T-helper 1 cell treated with Interleukin-12 subunit alpha and Interleukin-12 subunit beta and Interleukin-4 antibody, amounts not matched to agents 30 μg/mL and 1 μg/mL, for 36 hours (primary cell): ENCODE data around the gene IFNW1.
A peak's percentile ranks its signal among the peaks of the same experiment; 100 is the strongest.
"Not testable (repeated sequence)": the region's sequence is repeated elsewhere in the genome, so short reads cannot be mapped to it uniquely, and the experiment has no call there.

Experiments used
- H3K27ac Mint-ChIP-seq: one replicate; pipeline ENCODE4 v1.8.0; 2021; ENCODE audit warnings: mild to moderate bottlenecking, mixed read lengths
- H3K27me3 Mint-ChIP-seq: one replicate; pipeline ENCODE4 v1.8.0; 2021; ENCODE audit warnings: low read depth, mixed read lengths
- H3K36me3 Mint-ChIP-seq: one replicate; pipeline ENCODE4 v1.8.0; 2021; ENCODE audit warnings: low read depth, mixed read lengths
- H3K4me1 Mint-ChIP-seq: one replicate; pipeline ENCODE4 v1.8.0; 2021; ENCODE audit warnings: low read depth, mixed read lengths
- H3K4me3 Mint-ChIP-seq: one replicate; pipeline ENCODE4 v1.8.0; 2021; ENCODE audit warnings: mild to moderate bottlenecking, moderate library complexity, mixed read lengths
- H3K9me3 Mint-ChIP-seq: one replicate; pipeline ENCODE4 v1.8.0; 2021; ENCODE audit warnings: mixed read lengths

Gene IFNW1

DNA sequence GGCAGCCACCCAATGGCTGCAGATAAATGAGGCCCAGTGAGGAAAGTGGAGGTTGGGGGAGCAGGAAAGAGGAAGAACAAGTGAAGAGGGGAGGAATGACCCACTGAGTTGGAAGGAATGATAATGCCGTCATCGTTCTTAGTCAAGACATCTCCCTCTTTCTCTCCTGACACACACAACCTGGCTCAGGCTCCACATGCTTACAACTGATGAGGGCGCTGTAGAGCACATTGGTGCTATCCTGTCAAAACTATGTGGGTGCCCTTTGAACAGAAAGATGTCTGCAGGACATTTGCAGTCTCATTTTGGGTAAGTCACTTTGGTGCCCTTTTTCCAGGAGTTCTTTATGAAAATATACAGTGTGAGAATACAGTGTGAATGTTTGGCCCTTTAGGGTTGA lies 5.9 kb downstream of the IFNW1 start:
- H3K36me3 Mint-ChIP-seq, result no peaks in the 10 kb centered on the region
- no peak overlapping the region for H3K27ac Mint-ChIP-seq
- no peak overlapping the region for H3K4me3 Mint-ChIP-seq
- H3K27me3 Mint-ChIP-seq, result peaks cover 25% of the 10 kb centered on the region
- no peaks in the 10 kb centered on the region for H3K4me1 Mint-ChIP-seq
- no peaks in the 10 kb centered on the region for H3K9me3 Mint-ChIP-seq

DNA sequence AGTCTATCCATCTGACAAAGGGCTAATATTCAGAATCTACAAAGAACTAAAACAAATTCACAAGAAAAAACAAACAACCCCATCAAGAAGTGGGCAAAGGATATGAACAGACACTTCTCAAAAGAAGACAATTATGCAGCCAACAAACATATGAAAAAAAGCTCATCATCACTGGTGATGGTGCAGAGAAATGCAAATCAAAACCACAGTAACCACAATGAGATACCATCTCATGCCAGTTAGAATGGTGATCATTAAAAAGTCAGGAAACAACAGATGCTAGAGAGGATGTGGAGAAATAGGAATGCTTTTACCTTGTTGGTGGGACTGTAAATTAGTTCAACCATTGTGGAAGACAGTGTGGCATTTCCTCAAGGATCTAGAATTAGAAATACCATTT lies 13.4 kb downstream of the IFNW1 start:
- peaks cover 12% of the 10 kb centered on the region for H3K9me3 Mint-ChIP-seq
- H3K4me3 Mint-ChIP-seq, H3K4me1 Mint-ChIP-seq, H3K36me3 Mint-ChIP-seq: not testable (repeated sequence)
- peak overlapping the region; percentile 39 for H3K27ac Mint-ChIP-seq
- peaks cover 41% of the 10 kb centered on the region for H3K27me3 Mint-ChIP-seq

DNA sequence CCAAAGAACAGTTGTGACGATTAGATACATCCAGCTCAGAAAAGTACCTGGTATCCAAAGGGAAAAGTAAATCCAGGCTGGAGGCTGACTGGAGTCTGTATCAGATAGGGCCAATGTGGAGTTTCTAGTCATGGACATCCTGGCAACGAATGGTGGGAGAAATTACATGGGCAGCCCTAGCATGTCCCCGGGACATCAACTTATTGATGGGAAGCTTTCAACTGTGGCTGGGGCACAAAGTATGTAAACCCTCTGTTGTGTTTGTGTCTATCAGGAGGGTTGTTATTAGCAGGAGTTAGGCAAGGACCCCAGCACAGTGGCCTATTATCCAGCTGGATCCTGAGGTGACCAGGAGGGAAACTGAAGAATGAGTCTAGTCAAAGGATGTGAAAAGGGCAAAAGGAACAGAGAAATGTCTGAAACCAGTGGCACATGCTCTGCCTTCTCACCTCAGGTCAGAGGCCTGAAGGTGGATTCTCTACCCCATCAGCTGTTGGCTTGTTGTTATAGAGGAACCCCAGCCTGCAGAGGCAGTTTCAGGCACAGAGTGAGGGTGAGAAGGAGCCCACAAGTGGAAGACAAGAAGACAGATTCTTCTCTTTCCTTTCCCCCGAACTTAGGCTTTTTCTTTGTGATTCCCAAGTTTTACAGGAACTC lies 19.9 kb downstream of the IFNW1 start:
- no peak overlapping the region for H3K27ac Mint-ChIP-seq
- H3K27me3 Mint-ChIP-seq, result peaks cover 45% of the 10 kb centered on the region
- no peaks in the 10 kb centered on the region for H3K36me3 Mint-ChIP-seq
- no peaks in the 10 kb centered on the region for H3K4me1 Mint-ChIP-seq
- H3K9me3 Mint-ChIP-seq, result peaks cover 5% of the 10 kb centered on the region
- H3K4me3 Mint-ChIP-seq, result no peak overlapping the region

DNA sequence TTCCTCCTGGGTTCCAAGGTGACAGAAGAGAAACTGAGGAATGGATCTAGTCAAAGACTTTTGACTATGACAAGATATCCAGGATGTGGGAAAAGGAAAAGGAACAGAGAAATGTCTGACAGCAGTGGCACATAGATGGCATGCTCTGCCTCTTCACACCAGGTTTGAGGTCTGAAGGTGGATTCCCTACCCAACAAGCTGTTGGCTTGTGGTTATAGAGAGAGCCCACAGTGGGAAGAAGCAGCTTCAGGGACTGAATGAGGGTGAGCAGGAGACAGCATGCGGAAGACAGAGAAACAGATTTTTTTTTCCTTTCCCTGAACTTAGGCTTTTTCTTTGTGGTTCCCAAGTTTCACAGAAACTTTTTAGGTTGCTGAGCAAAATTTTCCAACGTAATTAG lies 20.6 kb downstream of the IFNW1 start:
- Mint-ChIP-seq H3K9me3 (no peaks in the 10 kb centered on the region), H3K36me3 (no peaks in the 10 kb centered on the region), H3K4me1 (no peaks in the 10 kb centered on the region), H3K27me3 (peaks cover 44% of the 10 kb centered on the region), H3K4me3 (no peak overlapping the region), H3K27ac (no peak overlapping the region)

DNA sequence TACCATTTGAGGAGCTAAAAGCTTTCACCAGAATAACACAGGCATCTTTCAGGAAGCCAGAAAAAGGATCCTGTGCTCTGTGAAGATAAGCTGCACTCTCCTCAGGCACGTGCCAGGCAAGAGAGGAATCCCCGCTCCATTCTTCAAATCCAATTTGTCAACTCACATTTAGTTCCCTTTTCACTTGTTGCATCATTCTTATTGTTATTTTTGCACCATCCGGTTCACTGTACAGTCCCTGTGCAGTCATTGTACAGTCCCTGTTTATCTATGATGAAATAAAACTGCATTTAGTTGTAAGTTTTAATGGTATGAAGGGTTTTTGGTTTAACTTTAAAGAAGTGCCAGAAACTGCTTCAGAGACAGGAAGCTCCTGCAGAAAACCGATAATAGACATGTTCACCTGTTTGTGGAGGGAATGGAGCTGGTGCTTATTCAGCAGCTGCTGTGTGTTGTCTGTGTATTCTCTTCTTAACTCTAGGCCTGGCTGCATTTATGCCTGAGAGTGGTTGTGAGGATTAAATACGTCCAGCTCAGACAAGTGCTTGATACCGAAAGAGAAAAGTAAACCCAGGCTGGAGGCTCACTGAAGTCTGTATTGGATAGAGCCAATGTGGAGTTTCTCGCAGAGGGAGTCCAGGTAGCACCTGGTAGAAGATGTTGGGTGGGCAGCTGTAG lies 22.4 kb downstream of the IFNW1 start:
- Mint-ChIP-seq H3K27ac (no peak overlapping the region), H3K4me3 (no peak overlapping the region), H3K36me3 (no peaks in the 10 kb centered on the region)

DNA sequence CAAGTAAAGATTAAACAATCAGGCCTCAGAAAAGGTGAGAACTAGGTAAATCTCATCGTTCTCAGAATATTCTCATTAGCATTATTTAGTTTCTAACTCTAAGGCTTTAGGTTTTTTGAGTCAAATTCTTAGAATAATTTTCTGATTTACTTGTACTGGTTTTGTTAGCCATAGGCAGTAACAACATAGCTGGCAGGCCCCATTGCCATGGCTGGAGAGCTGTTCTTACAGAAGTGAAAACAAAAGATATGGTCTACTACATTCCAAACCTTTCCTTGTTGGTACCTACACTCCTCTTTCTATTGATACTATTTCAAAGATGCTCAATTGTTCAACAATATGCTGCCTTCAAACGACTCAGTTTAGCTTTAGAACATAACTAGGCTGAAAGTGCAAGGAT lies 27.3 kb downstream of the IFNW1 start:
- H3K27me3 Mint-ChIP-seq, result peaks cover 39% of the 10 kb centered on the region
- no peaks in the 10 kb centered on the region for H3K36me3 Mint-ChIP-seq
- no peak overlapping the region for H3K27ac Mint-ChIP-seq
- H3K4me3 Mint-ChIP-seq, result no peak overlapping the region
- no peaks in the 10 kb centered on the region for H3K9me3 Mint-ChIP-seq
- no peaks in the 10 kb centered on the region for H3K4me1 Mint-ChIP-seq

More for the DNA sequence above, 22.4 kb downstream of the IFNW1 start:
- H3K9me3 Mint-ChIP-seq, result no peaks in the 10 kb centered on the region
- H3K27me3 Mint-ChIP-seq, result peaks cover 42% of the 10 kb centered on the region
- no peaks in the 10 kb centered on the region for H3K4me1 Mint-ChIP-seq

DNA sequence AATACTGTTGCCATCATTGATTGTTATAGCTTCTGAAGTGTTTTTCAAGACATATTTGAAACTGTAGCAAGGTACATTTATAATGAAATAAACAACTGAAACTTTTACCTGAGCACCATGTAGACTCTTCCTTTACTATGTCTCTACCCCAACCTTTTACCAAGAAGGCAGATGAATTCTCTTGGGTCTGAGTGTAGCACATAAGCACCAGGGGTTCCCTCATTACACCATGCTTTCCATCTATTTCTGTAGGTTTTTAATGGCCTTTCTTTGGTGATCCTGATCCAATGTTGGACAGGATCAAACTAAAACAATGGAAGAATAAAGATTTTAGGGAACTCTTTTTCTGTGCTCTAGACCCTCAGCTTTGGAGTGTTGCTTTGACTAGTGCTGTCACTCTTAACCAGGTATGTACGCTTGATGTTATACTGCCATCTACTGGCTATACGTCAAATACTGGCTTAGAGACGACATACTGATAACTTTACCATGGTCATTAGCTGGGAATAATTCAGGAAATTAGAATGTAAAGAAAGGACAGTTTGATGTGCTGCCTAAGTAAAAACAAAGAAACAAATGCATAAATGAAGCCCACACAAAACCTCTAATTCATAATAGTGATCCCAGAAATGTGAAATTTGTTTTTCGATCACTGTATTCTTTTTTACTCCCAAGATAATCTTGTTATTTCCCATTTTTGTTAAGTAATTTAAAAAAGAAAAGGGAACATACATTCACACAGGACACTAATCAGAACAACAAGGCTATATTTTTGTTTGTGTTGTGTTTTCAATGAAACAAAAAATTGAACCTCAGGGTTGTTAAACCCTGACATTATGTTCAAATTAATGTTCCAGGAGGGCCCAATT lies 30.7 kb downstream of the IFNW1 start:
- Mint-ChIP-seq H3K4me1 (no peaks in the 10 kb centered on the region), H3K36me3 (no peaks in the 10 kb centered on the region), H3K4me3 (no peak overlapping the region), H3K9me3 (no peaks in the 10 kb centered on the region), H3K27me3 (peaks cover 16% of the 10 kb centered on the region), H3K27ac (no peak overlapping the region)

DNA sequence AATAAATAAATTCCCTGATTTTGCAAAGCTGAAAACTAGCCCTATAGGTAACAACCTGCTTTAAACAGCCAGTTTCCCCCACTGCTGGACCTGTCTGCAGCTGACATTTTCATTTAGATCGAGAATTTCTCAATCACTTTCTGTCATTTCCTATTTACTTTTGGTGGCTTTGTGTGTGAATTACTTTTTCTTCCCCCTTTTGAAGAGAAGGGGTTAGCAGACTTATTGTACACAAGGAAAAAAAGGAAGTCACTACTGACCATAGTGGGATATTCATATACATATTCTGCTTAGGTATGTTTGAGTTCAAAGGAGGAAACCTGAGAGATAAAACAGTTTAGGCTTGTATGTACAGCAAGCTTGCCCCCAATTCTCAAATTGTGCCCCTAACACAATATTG lies 36.8 kb downstream of the IFNW1 start:
- no peak overlapping the region for H3K4me3 Mint-ChIP-seq
- no peaks in the 10 kb centered on the region for H3K36me3 Mint-ChIP-seq
- no peaks in the 10 kb centered on the region for H3K9me3 Mint-ChIP-seq
- no peak overlapping the region for H3K27ac Mint-ChIP-seq
- peaks cover 3% of the 10 kb centered on the region for H3K4me1 Mint-ChIP-seq
- H3K27me3 Mint-ChIP-seq, result peaks cover 5% of the 10 kb centered on the region

DNA sequence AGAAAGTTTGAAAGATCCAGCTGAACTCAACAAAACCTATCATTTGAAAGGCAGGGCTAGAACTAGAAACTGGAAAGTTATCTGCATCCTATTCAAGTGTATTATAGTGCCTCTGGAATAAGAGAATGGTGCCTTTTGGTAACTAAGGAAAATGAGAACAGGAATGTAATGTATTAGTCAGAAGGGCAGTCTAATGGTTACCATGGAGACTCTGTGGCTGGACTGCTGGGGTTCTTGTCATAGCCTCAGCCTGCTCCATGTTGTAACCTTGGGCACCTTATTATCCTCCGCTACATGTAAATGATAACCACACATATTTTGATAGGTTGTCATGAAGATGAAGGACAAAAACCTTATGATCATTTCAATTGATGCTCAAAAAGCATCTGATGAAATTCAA lies 39.3 kb downstream of the IFNW1 start:
- H3K9me3 Mint-ChIP-seq, result no peaks in the 10 kb centered on the region

DNA sequence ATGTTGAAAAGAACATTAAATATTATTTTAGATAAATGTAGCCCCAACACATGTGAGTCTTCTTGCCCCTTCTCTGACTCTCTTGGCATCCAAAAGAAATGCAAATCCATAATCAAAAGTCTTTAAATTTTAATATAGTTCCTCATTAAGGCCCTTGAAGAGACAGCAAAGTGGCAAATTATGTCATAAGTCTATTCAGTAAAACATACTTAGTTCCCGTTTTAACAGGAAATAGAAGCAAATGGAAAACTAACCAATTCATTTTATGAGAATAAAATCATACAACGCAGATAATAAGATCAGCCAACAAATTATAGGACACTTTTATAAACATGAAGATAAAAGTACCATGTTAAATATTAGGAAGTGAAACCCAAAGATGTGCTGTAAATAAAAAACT lies 43.8 kb downstream of the IFNW1 start:
- H3K36me3 Mint-ChIP-seq, result no peaks in the 10 kb centered on the region
- no peak overlapping the region for H3K4me3 Mint-ChIP-seq
- peaks cover 22% of the 10 kb centered on the region for H3K4me1 Mint-ChIP-seq
- H3K27ac Mint-ChIP-seq, result no peak overlapping the region
- H3K9me3 Mint-ChIP-seq, result no peaks in the 10 kb centered on the region
- H3K27me3 Mint-ChIP-seq, result peaks cover 5% of the 10 kb centered on the region

More for the DNA sequence above, 39.3 kb downstream of the IFNW1 start:
- Mint-ChIP-seq H3K27ac (no peak overlapping the region), H3K4me1 (peaks cover 5% of the 10 kb centered on the region), H3K27me3 (peaks cover 5% of the 10 kb centered on the region), H3K4me3 (no peak overlapping the region), H3K36me3 (no peaks in the 10 kb centered on the region)

DNA sequence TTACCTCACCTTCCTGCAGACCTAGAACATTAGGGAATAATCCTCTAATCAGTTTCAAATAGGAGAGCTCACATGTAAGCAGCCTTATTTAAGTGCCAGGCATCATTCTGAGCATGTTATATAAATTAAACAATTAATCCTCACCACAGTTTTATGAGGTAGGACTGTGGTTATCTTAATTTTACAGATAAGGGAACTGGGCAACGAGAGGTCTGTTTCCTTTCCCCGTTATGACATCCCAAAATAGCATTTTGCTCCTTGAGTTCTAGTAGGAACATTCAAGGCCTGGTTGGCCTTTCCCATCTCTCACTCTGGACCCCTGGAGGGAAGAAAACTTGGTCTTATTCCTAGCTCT lies 44.8 kb downstream of the IFNW1 start:
- H3K9me3 Mint-ChIP-seq, result no peaks in the 10 kb centered on the region
- no peaks in the 10 kb centered on the region for H3K36me3 Mint-ChIP-seq
- peaks cover 26% of the 10 kb centered on the region for H3K4me1 Mint-ChIP-seq
- H3K4me3 Mint-ChIP-seq, result peak overlapping the region; percentile 61
- H3K27ac Mint-ChIP-seq, result peak overlapping the region; percentile 69
- H3K27me3 Mint-ChIP-seq, result no peaks in the 10 kb centered on the region

DNA sequence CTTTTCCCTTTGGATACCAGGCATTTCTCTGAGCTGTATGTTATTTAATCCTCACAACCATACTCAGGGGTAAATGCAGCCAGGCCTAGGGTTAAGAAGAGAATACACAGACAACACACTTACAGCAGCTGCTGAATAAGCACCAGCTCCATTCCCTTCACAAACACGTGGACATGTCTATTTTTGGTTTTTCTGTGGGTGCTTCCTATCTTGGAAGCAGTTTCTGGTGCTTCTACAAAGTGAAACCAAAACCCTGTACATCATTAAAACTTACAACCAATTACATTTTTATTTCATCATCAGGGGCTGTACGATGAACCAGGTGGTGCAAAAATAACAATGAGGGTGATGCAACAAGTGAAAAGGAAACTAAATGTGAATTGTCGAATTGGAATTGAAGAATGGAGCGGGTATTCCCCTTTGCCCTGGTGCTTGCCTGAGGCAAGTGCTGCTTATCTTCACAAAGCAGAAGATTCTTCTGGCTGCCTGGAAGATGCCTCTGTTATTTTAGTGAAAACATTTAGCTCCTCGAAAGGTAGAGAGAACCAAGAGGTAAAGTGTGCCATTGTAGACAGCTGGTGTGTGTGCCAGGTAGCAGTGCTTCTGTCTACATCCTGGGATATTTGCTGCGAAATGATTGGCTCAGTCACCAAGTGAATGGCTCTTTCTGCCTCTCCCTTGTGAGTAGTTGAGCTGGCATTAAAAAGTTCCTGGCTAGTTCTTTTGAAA lies 45.3 kb downstream of the IFNW1 start:
- H3K27me3 Mint-ChIP-seq, result no peaks in the 10 kb centered on the region
- H3K36me3 Mint-ChIP-seq, result no peaks in the 10 kb centered on the region
- peak overlapping the region; percentile 69 for H3K27ac Mint-ChIP-seq
- H3K4me1 Mint-ChIP-seq, result peaks cover 28% of the 10 kb centered on the region
- H3K9me3 Mint-ChIP-seq, result no peaks in the 10 kb centered on the region
- peak overlapping the region; percentile 61 for H3K4me3 Mint-ChIP-seq

DNA sequence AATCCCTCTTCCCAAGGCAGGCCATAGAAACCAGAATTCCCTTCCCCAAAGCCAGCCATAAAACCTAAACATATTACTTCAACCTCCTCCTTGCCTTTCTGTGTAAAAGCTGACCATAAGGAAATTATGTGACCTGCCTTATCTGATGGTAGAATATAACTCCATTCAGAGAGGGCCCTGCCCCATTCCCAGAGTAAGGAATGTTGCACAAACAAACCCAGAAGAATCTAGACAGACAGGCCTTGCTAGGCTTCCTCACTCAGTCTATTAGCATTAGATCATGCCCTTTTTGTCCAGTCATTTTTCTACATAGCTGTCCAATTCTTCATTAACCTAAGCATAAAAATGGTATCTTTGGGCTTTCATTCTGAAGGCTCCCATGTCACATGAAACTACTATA lies 46.1 kb downstream of the IFNW1 start:
- H3K4me3 Mint-ChIP-seq, result no peak overlapping the region
- H3K36me3 Mint-ChIP-seq, result no peaks in the 10 kb centered on the region
- H3K27me3 Mint-ChIP-seq, result no peaks in the 10 kb centered on the region
- H3K4me1 Mint-ChIP-seq, result peaks cover 29% of the 10 kb centered on the region
- no peaks in the 10 kb centered on the region for H3K9me3 Mint-ChIP-seq
- H3K27ac Mint-ChIP-seq, result no peak overlapping the region
